CD4-positive, alpha-beta T cell (primary cell): ENCODE data around the gene HIGD1A. TPM values are rescaled to one million over a fixed set of nuclear protein-coding genes. Genes with fewer than 3 reads are reported as not detected.

Source experiments
- ATAC-seq: fragments of 200-7000 bp; cut with Tn5 transposase; one replicate; pipeline ENCODE4 v1.10.0; 2022; ENCODE audit warnings: mild to moderate bottlenecking; ENCODE audit not compliant: poor library complexity
- CTCF ChIA-PET: fragments of 350-600 bp; sonication (Branson Sonifier 250); formaldehyde crosslinking; loops from one replicate; lab custom pipeline; 2021; ENCODE audit warnings: antibody characterized with exemption, inconsistent platforms; lab: Charles Lee
- POLR2A ChIA-PET: fragments of 350-600 bp; sonication (Branson Sonifier 250); formaldehyde crosslinking; loops from one replicate; lab custom pipeline; 2021; ENCODE audit warnings: antibody characterized with exemption, inconsistent platforms; lab: Charles Lee
- DNase-seq, 14 experiments: peaks; one replicate each; pipeline ENCODE4 v3.0.0-alpha.2; 2013 to 2020; ENCODE audit warnings: mixed read lengths in 2 of 14
- H3K27ac ChIP-seq, 2 donors: one replicate each; pipeline versions ENCODE4 v1.5.1 to v1.7.0; 2013; ENCODE audit warnings: low read length in 2 of 2, low read depth in 1 of 2, mild to moderate bottlenecking in 1 of 2
- H3K27me3 ChIP-seq, 2 experiments: 1 replicate in 1 of 2; 2 replicates in 1 of 2; pipeline versions ENCODE4 v1.6.1 to v1.7.0; 2013; ENCODE audit warnings: low read length in 2 of 2, control low read depth in 1 of 2, mild to moderate bottlenecking in 1 of 2, moderate library complexity in 1 of 2; ENCODE audit not compliant: insufficient read depth in 2 of 2, control insufficient read depth in 1 of 2
- H3K36me3 ChIP-seq: one replicate; pipeline ENCODE4 v1.6.1; 2013; ENCODE audit warnings: low read length, control low read depth; ENCODE audit not compliant: insufficient read depth
- H3K4me1 ChIP-seq: one replicate; pipeline ENCODE4 v1.6.1; 2013; ENCODE audit warnings: low read length, control low read depth; ENCODE audit not compliant: insufficient read depth
- H3K4me3 ChIP-seq: one replicate; pipeline ENCODE4 v1.5.1; 2013; ENCODE audit warnings: mild to moderate bottlenecking, low read length, moderate library complexity
- H3K9me3 ChIP-seq, 2 experiments: 1 replicate in 1 of 2; 2 replicates in 1 of 2; pipeline versions ENCODE4 v1.6.1 to v1.7.0; 2013; ENCODE audit warnings: low read length in 2 of 2, mild to moderate bottlenecking in 2 of 2, control low read depth in 1 of 2, moderate library complexity in 1 of 2; ENCODE audit not compliant: control insufficient read depth in 1 of 2, insufficient read depth in 1 of 2
- H3K27ac Mint-ChIP-seq: one replicate; pipeline ENCODE4 v1.8.0; 2020; ENCODE audit warnings: mixed read lengths
- H3K27me3 Mint-ChIP-seq: one replicate; pipeline ENCODE4 v1.8.0; 2021; ENCODE audit warnings: mixed read lengths
- H3K36me3 Mint-ChIP-seq: one replicate; pipeline ENCODE4 v1.8.0; 2021; ENCODE audit warnings: low read depth, mixed read lengths
- H3K4me1 Mint-ChIP-seq: one replicate; pipeline ENCODE4 v1.8.0; 2021; ENCODE audit warnings: low read depth, mixed read lengths
- H3K4me3 Mint-ChIP-seq: one replicate; pipeline ENCODE4 v1.8.0; 2020; ENCODE audit warnings: mild to moderate bottlenecking, mixed read lengths
- H3K9me3 Mint-ChIP-seq: one replicate; pipeline ENCODE4 v1.8.0; 2020; ENCODE audit warnings: mixed read lengths
- intact Hi-C, 2 experiments: fragments of 100-400 bp; cut with DNase I in 1 of 2; cut with micrococcal nuclease in 1 of 2; formaldehyde crosslinking; loops; one replicate each; pipeline versions ENCODE4 v1.15.1 to v1.9.0; 2023 to 2025; cut with DNase I, micrococcal nuclease
- total RNA-seq, 174 experiments: library from RNA in 2 of 174; stranded (reverse) in 2 of 174; gene quantifications; one replicate each; pipeline ENCODE4 v1.2.3 and lab custom pipeline; 2021 to 2026
- TF ChIP-seq, protein P1 (sequence below): fragments of 200-600 bp; IDR thresholded peaks from one replicate; pipeline ENCODE4 v1.8.0; 2022; ENCODE audit warnings: antibody characterized with exemption, mild to moderate bottlenecking

Gene HIGD1A
- total RNA-seq, 2 experiments from 2014 or later, result 9.3 to 11.3 TPM

DNA sequence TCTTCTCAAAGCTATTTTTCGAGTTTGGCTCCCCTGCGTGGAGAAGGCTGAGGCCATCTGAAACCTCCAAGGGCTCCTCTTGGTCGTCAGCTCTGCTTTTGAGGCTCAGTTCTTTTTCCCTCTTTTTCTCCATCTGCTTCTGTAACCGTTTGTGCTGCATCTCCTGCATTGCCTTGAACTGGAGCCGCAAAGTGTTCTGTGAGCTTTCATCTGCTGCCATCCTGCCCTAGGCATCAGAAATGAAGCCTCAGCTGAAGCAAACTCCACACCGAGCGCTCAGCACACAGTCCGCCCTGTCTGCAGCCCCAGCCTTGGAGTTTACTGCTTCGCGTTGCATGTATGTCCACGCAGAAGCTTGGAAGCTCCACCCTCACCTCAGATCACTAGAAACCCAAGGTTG is 46.2 kb downstream of the HIGD1A start:
- CTCF ChIA-PET, result interaction anchor here (0.9 kb wide), 1 partner anchor 11 kb away, joined by 3 read pairs; no protein-coding TSS in a partner anchor
- Histone ChIP-seq H3K4me3 (no peak overlapping the region), H3K27ac (no peak overlapping the region), H3K4me1 (peaks cover 4% of the 10 kb centered on the region), H3K9me3 (no peaks in the 10 kb centered on the region), H3K36me3 (no peaks in the 10 kb centered on the region), H3K27me3 (no peaks in the 10 kb centered on the region)
- Mint-ChIP-seq H3K36me3 (no peaks in the 10 kb centered on the region), H3K27me3 (no peaks in the 10 kb centered on the region), H3K9me3 (no peaks in the 10 kb centered on the region), H3K4me1 (peaks cover 4% of the 10 kb centered on the region), H3K27ac (no peak overlapping the region), H3K4me3 (no peak overlapping the region)
- POLR2A ChIA-PET, result no interaction called here
- ATAC-seq (no peak), DNase-seq (no peak)
- intact Hi-C loops, result no loop called here
- TF ChIP-seq, protein P1, sequence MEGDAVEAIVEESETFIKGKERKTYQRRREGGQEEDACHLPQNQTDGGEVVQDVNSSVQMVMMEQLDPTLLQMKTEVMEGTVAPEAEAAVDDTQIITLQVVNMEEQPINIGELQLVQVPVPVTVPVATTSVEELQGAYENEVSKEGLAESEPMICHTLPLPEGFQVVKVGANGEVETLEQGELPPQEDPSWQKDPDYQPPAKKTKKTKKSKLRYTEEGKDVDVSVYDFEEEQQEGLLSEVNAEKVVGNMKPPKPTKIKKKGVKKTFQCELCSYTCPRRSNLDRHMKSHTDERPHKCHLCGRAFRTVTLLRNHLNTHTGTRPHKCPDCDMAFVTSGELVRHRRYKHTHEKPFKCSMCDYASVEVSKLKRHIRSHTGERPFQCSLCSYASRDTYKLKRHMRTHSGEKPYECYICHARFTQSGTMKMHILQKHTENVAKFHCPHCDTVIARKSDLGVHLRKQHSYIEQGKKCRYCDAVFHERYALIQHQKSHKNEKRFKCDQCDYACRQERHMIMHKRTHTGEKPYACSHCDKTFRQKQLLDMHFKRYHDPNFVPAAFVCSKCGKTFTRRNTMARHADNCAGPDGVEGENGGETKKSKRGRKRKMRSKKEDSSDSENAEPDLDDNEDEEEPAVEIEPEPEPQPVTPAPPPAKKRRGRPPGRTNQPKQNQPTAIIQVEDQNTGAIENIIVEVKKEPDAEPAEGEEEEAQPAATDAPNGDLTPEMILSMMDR, result no peak

DNA sequence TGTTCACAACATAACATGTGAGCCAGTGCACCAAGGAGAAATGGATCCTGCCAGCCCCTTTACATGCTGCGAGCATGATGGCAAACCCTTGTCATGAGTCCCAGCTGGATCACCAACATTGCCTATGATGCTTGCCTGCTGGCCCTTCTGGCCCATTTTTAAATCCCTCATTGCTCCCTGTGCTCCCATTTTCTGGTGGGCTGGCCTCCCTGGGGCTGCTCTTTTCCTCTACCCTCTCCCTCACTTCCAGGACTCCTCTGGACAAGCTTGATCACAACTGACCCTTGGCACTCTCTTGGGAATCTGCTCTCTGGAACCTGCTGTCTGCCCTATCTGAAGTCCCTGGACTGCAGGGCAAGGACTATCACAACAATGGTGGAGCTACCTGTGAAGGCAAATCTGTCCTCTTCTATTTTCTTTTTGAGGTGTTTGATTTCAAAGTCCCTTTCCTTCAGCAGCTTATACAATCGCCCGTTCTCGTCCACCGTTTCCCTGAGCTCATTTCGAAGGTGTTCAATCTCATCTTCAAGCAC is 47.5 kb downstream of the HIGD1A start:
- no peak for ATAC-seq
- TF ChIP-seq, protein P1, result no peak
- ChIA-PET POLR2A (interaction anchor here (1.1 kb wide), 1 partner anchor 24 kb away, joined by 4 read pairs; no protein-coding TSS in a partner anchor), CTCF (interaction anchor here (1.1 kb wide), 1 partner anchor 10 kb away, joined by 3 read pairs; no protein-coding TSS in a partner anchor)
- Mint-ChIP-seq H3K36me3 (no peaks in the 10 kb centered on the region), H3K9me3 (no peaks in the 10 kb centered on the region), H3K27me3 (no peaks in the 10 kb centered on the region), H3K4me3 (no peak overlapping the region), H3K4me1 (peaks cover 4% of the 10 kb centered on the region), H3K27ac (no peak overlapping the region)
- no peaks in the 10 kb centered on the region for H3K27me3 ChIP-seq
- no peak overlapping the region for H3K27ac ChIP-seq
- H3K4me3 ChIP-seq, result no peak overlapping the region
- H3K9me3 ChIP-seq, result no peaks in the 10 kb centered on the region
- intact Hi-C loops, result no loop called here
- peaks cover 4% of the 10 kb centered on the region for H3K4me1 ChIP-seq
- no peaks in the 10 kb centered on the region for H3K36me3 ChIP-seq
- DNase-seq, result no peak

DNA sequence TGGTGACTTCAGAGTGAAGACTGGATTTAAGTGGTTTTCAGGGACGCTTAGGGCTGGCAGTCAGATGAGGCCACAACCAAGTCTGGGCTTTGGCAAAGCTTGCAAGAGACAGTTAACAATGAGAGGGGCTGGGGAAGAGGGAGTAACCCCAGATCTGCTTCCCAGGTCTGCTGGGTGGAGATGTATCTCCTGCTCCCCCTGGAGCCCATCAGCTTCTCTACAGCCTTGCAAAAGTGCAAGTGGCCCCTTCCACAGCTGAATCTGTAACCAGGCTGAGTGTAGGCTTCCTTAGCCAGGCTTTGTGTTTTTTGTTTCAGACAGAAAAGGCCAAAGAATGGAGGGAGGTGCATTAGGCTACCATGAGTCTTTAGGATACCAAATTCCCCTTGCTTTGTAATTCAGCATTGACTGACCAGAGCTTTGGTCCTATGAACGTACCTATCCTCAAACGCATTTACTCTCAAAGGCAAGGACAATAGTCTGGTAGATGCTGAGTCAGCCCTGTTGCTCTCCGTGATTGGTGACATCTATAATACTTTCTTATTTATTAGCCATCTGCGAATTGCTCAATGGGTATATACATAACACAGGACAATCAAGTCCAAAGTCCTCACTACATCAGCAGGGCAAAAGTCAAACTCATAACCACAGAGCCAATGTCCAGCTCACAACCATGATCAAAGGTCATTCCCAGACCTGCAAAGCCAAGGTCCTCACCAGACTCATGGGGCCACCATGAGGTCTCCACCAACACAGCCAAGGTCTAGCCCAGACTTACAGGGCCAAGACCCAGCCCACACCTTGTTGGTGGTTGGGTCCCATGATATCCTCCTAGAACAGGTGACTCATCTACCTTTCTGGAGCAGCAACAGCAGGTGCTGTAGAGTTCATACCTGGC is 48.4 kb downstream of the HIGD1A start:
- no peaks in the 10 kb centered on the region for H3K36me3 Mint-ChIP-seq
- CTCF ChIA-PET, result no interaction called here
- no peaks in the 10 kb centered on the region for H3K36me3 ChIP-seq
- H3K9me3 ChIP-seq, result no peaks in the 10 kb centered on the region
- H3K27ac Mint-ChIP-seq, result no peak overlapping the region
- DNase-seq (peak in 5 of 14 experiments; percentile 8 to 47 (median 40)), ATAC-seq (peak; percentile 57)
- no peak overlapping the region for H3K4me3 Mint-ChIP-seq
- no peak overlapping the region for H3K27ac ChIP-seq
- peaks cover 4% of the 10 kb centered on the region for H3K4me1 Mint-ChIP-seq
- H3K9me3 Mint-ChIP-seq, result no peaks in the 10 kb centered on the region
- POLR2A ChIA-PET, result interaction anchor here (0.6 to 1.1 kb wide), 4 partner anchors 8 to 153 kb away, joined by 3 to 5 read pairs (median 4); no protein-coding TSS in a partner anchor
- H3K27me3 ChIP-seq, result no peaks in the 10 kb centered on the region
- H3K27me3 Mint-ChIP-seq, result no peaks in the 10 kb centered on the region
- H3K4me3 ChIP-seq, result no peak overlapping the region
- peaks cover 4% of the 10 kb centered on the region for H3K4me1 ChIP-seq
- intact Hi-C loops, result no loop called here
- TF ChIP-seq, protein P1, result peak; percentile 38
